Smooth muscle cell (in vitro differentiated cells): Measurements from ENCODE around the gene RTF1. TPM values are rescaled to one million over a fixed set of nuclear protein-coding genes. Genes with fewer than 3 reads are reported as not detected.

Source experiments
- polyA plus RNA-seq: library from polyadenylated mRNA; unstranded; fragments of >200 nt; fragmentation: Nextera tagmentation; extraction: Ambion mirVana; gene quantifications from 2 replicates; pipeline ENCODE4 v1.2.1, GENCODE V29; 2016
- small RNA-seq: library from RNA; depleted of rRNA; stranded (forward); fragments of <200 nt; gene quantifications from one replicate; pipeline ENCODE3, GENCODE V24; 2014
- total RNA-seq: library from RNA; depleted of rRNA; stranded (reverse); fragments of >200 nt; gene quantifications from 2 replicates; pipeline ENCODE4 v1.2.3, GENCODE V29; 2014

The RTF1 gene
- total and polyA plus RNA-seq, 2 experiments from 2014 or later: 25.7 to 68.1 TPM

Small RNA genes within 50 kb of the gene (small RNA-seq; reads per million reads assigned to genes)
- not detected for gene RNU6-1169P

Other genes starting within 250 kb of the RTF1 start
- 0.04 TPM in 1 of 2 replicates, not detected in the other for gene EXD1, start 186.3 kb upstream of the RTF1 start, total RNA-seq
- gene EXD1, start 186.3 kb upstream of the RTF1 start, polyA plus RNA-seq: 0.22 TPM in 1 of 2 replicates, not detected in the other
- 89.5 and 142 TPM in 2 replicates for gene CHP1, start 185.8 kb upstream of the RTF1 start, total RNA-seq
- gene CHP1, start 185.8 kb upstream of the RTF1 start, polyA plus RNA-seq: 22.1 and 28.0 TPM in 2 replicates
- 4.2 and 4.9 TPM in 2 replicates for gene OIP5, start 84.5 kb upstream of the RTF1 start, total RNA-seq
- gene OIP5, start 84.5 kb upstream of the RTF1 start, polyA plus RNA-seq: 4.3 and 5.6 TPM in 2 replicates
- 20.7 and 39.1 TPM in 2 replicates for gene NUSAP1, start 84.2 kb upstream of the RTF1 start, total RNA-seq
- gene NUSAP1, start 84.2 kb upstream of the RTF1 start, polyA plus RNA-seq: 19.2 and 26.6 TPM in 2 replicates
- gene NDUFAF1, start 14.6 kb upstream of the RTF1 start, total RNA-seq: 17.8 and 31.2 TPM in 2 replicates
- gene NDUFAF1, start 14.6 kb upstream of the RTF1 start, polyA plus RNA-seq: 20.1 and 28.2 TPM in 2 replicates
- 2.8 and 5.8 TPM in 2 replicates for gene ITPKA, start 76.8 kb downstream of the RTF1 start, total RNA-seq
- 1.5 and 2.1 TPM in 2 replicates for gene ITPKA, start 76.8 kb downstream of the RTF1 start, polyA plus RNA-seq
- gene LTK, start 96.7 kb downstream of the RTF1 start, total RNA-seq: 0.18 and 1.2 TPM in 2 replicates
- 1.6 and 2.3 TPM in 2 replicates for gene LTK, start 96.7 kb downstream of the RTF1 start, polyA plus RNA-seq
- 15.5 and 15.8 TPM in 2 replicates for gene RPAP1, start 127.2 kb downstream of the RTF1 start, total RNA-seq
- 37.1 and 37.5 TPM in 2 replicates for gene RPAP1, start 127.2 kb downstream of the RTF1 start, polyA plus RNA-seq
- gene TYRO3, start 142.1 kb downstream of the RTF1 start, total RNA-seq: 11.5 and 12.9 TPM in 2 replicates
- gene TYRO3, start 142.1 kb downstream of the RTF1 start, polyA plus RNA-seq: 20.5 and 23.5 TPM in 2 replicates
- 52.9 and 56.3 TPM in 2 replicates for gene MGA, start 243.3 kb downstream of the RTF1 start, total RNA-seq
- 5.5 and 10.3 TPM in 2 replicates for gene MGA, start 243.3 kb downstream of the RTF1 start, polyA plus RNA-seq